ENCODE results near the gene MAL. TPM values are rescaled to one million over a fixed set of nuclear protein-coding genes. Genes with fewer than 3 reads are reported as not detected.

MAL gene
- total and polyA plus RNA-seq, 3 donors from 2014 or later, result 0.62 to 1.3 (median 0.79) TPM

DNA sequence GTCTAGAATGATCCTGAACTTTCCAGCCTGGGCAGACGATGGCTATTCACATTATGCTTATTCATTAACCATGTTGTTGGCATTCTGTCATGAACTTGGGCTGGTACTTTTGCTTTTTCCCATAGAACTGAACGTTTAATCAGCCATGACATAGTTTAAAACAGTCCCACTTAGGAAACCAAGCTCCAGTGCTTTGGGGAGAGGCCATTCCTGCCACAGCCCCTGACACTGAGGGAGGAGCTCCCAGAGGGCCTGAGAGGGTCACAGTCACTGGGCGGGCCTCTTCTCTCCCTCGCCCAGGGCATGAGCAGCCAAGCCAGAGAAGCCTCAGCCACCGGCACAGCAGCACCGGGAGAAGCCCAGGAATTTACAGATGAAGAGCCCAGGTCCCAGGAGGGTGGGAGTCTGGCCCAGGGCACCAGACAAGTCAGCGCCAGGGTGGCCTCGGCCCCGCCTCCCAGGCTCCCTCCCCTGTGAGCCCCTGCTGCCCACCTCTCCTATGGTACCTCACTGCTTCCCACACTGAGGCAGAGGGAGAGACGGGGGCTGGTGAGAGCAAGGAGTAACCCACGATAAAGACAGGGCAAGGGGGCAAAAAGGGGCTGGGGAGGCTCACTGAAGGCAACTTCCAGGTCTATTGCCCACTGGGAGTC lies 33.6 kb downstream of the MAL start:
- 43 to 70% methylated on average over 4 to 11 of the region's 11 CpGs for WGBS, 2 donors
- intact Hi-C loops (cut with DNase I; ENCODE audit: low total_unique reads), result no loop called here
- TF ChIP-seq, protein P1, sequence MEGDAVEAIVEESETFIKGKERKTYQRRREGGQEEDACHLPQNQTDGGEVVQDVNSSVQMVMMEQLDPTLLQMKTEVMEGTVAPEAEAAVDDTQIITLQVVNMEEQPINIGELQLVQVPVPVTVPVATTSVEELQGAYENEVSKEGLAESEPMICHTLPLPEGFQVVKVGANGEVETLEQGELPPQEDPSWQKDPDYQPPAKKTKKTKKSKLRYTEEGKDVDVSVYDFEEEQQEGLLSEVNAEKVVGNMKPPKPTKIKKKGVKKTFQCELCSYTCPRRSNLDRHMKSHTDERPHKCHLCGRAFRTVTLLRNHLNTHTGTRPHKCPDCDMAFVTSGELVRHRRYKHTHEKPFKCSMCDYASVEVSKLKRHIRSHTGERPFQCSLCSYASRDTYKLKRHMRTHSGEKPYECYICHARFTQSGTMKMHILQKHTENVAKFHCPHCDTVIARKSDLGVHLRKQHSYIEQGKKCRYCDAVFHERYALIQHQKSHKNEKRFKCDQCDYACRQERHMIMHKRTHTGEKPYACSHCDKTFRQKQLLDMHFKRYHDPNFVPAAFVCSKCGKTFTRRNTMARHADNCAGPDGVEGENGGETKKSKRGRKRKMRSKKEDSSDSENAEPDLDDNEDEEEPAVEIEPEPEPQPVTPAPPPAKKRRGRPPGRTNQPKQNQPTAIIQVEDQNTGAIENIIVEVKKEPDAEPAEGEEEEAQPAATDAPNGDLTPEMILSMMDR (IDR thresholded peaks at IDR 0.05), result no peak
- no peak for TF ChIP-seq POLR2A (IDR thresholded peaks at IDR 0.05)
- no peaks in the 10 kb centered on the region for H3K27me3 ChIP-seq
- H3K4me1 ChIP-seq, result peaks cover 4% of the 10 kb centered on the region
- H3K36me3 ChIP-seq (ENCODE audit: low read depth, missing control alignments), result no peaks in the 10 kb centered on the region
- no peak for DNase-seq
- no peak overlapping the region for H3K4me3 ChIP-seq
- H3K9me3 ChIP-seq, result no peaks in the 10 kb centered on the region
- no peak overlapping the region for H3K27ac ChIP-seq

GRCh38 chr2:95059656-95060370 lies 34.3 kb downstream of the MAL start:
- no peak overlapping the region for H3K27ac ChIP-seq
- DNase-seq, result no peak
- peaks cover 4% of the 10 kb centered on the region for H3K4me1 ChIP-seq
- no peak for TF ChIP-seq POLR2A (IDR thresholded peaks at IDR 0.05)
- TF ChIP-seq, protein P1 (IDR thresholded peaks at IDR 0.05), result no peak
- WGBS, 2 donors, result 81 to 100% methylated on average over 2 to 12 of the region's 12 CpGs
- no peak overlapping the region for H3K4me3 ChIP-seq
- no peaks in the 10 kb centered on the region for H3K9me3 ChIP-seq
- no peaks in the 10 kb centered on the region for H3K27me3 ChIP-seq
- no peaks in the 10 kb centered on the region for H3K36me3 ChIP-seq (ENCODE audit: low read depth, missing control alignments)
- intact Hi-C loops (cut with DNase I; ENCODE audit: low total_unique reads), result no loop called here

DNA sequence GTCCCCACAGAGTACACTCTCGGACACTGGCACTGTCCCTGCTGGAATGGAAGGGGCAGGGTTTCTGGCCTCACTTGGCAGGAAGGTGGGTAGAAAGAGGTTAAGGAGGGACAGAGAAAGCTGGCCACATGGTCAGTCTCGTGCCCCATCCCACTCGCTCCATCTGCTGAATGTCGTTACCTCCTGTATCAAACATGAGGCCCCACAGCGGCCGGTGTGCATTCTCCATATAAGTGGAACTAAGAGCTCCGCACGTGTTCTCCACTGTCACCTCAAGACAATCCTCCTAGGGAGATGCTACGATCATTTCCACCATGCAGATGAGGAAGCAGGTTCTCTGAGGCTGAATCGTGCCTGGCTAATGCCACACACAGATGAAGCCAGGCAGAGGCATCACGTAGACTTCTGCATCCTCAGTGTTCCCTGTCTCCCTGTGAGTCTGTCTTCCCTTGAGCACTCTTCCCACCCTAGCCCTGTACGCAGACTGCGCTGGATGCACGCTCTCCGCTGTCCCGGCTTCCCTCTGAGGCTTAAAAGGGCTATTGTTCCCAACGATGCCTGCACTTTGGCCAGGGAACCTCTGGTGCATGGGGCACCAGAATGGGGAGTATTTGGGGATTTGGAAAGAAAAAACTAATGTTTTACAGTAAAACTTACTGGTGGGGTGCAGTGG lies 35.1 kb downstream of the MAL start:
- Histone ChIP-seq H3K27ac (no peak overlapping the region), H3K4me1 (peaks cover 4% of the 10 kb centered on the region), H3K36me3 (ENCODE audit: low read depth, missing control alignments) (no peaks in the 10 kb centered on the region), H3K27me3 (no peaks in the 10 kb centered on the region), H3K4me3 (no peak overlapping the region), H3K9me3 (no peaks in the 10 kb centered on the region)
- no peak for DNase-seq
- no peak for TF ChIP-seq POLR2A (IDR thresholded peaks at IDR 0.05)
- TF ChIP-seq, protein P1 (IDR thresholded peaks at IDR 0.05), result no peak
- WGBS, 2 donors, result 75 to 77% methylated on average over 7 to 17 of the region's 17 CpGs
- intact Hi-C loops (cut with DNase I; ENCODE audit: low total_unique reads), result no loop called here

DNA sequence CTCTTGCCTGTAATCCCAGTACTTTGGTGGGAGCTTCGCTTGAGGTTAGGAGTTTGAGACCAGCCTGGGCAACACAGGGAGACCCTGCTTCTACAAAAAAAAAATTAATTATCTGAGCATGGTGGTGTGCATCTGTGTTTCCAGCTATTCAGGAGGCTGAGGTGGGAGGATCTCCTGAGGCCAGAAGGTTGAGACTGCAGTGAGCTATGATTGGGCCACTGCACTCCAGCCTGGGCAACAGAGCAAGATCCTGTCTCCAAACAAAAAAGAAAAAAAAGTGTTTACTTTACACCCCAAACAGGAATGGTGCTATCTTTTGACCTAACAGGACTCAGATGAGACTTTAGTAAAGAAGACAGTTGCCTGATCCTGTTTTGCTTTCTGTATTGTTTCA lies 35.6 kb downstream of the MAL start:
- H3K27me3 ChIP-seq, result no peaks in the 10 kb centered on the region
- intact Hi-C loops (cut with DNase I; ENCODE audit: low total_unique reads), result no loop called here
- no peaks in the 10 kb centered on the region for H3K36me3 ChIP-seq (ENCODE audit: low read depth, missing control alignments)
- 93 to 96% methylated on average over 1 of the region's 1 CpG for WGBS, 2 donors
- H3K27ac ChIP-seq, result no peak overlapping the region
- H3K4me1 ChIP-seq, result peaks cover 4% of the 10 kb centered on the region
- no peaks in the 10 kb centered on the region for H3K9me3 ChIP-seq
- no peak overlapping the region for H3K4me3 ChIP-seq
- TF ChIP-seq, protein P1 (IDR thresholded peaks at IDR 0.05), result no peak
- no peak for TF ChIP-seq POLR2A (IDR thresholded peaks at IDR 0.05)
- DNase-seq, result no peak

Measured in testis (tissue), 3 donors.